SK-MEL-5 (cell line): ENCODE data around the gene MOV10L1. TPM values are rescaled to one million over a fixed set of nuclear protein-coding genes. Genes with fewer than 3 reads are reported as not detected.

Experiments
- DNase-seq: peaks from one replicate; pipeline ENCODE4 v3.0.0-alpha.2; 2016; ENCODE audit warnings: low read depth, low spot score
- in situ Hi-C: cut with HindIII; loops from 2 replicates; pipeline ENCODE4 v1.10.0; 2016; ENCODE audit warnings: low sequenced_read_pairs, high pct_unique_total_duplicates, low pct_unique_long_range_greater_than_20kb
- total RNA-seq: library from RNA; depleted of rRNA; stranded (reverse); fragments of >200 nt; shearing (Covaris generic); gene quantifications from 2 replicates; pipeline ENCODE4 v1.2.3, GENCODE V29; 2014; rRNA removed

MOV10L1 gene
- total RNA-seq, 1 experiment from 2014 or later, result 0.08 TPM

GRCh38 chr22:50211147-50211546 is 121.3 kb downstream of the MOV10L1 start:
- in situ Hi-C loops, result no loop called here
- no peak for DNase-seq

Other genes with a start within 250 kb of the MOV10L1 start
- gene ZBED4, start 236.2 kb upstream of the MOV10L1 start, total RNA-seq, result 18.9 and 23.4 TPM in 2 replicates
- 19.7 and 22.8 TPM in 2 replicates for gene ALG12, start 171.6 kb upstream of the MOV10L1 start, total RNA-seq
- gene CRELD2, start 171.4 kb upstream of the MOV10L1 start, total RNA-seq, result 145 and 162 TPM in 2 replicates
- gene PIM3, start 129.2 kb upstream of the MOV10L1 start, total RNA-seq, result 108 and 120 TPM in 2 replicates
- not detected in 2 replicates for gene IL17REL, start 77.2 kb upstream of the MOV10L1 start, total RNA-seq
- gene TTLL8, start 31.7 kb upstream of the MOV10L1 start, total RNA-seq, result not detected in 2 replicates
- not detected in 2 replicates for gene MLC1, start 4.6 kb upstream of the MOV10L1 start, total RNA-seq
- gene PANX2, start 80.7 kb downstream of the MOV10L1 start, total RNA-seq, result 0.98 and 1.7 TPM in 2 replicates
- gene TRABD, start 95.9 kb downstream of the MOV10L1 start, total RNA-seq, result 29.6 and 30.2 TPM in 2 replicates
- gene SELENOO, start 111.0 kb downstream of the MOV10L1 start, total RNA-seq, result 43.2 and 43.8 TPM in 2 replicates
- gene TUBGCP6, start 155.0 kb downstream of the MOV10L1 start, total RNA-seq, result 14.5 and 15.0 TPM in 2 replicates
- 7.2 and 10.2 TPM in 2 replicates for gene HDAC10, start 161.3 kb downstream of the MOV10L1 start, total RNA-seq
- 10.9 and 14.1 TPM in 2 replicates for gene MAPK12, start 171.7 kb downstream of the MOV10L1 start, total RNA-seq
- gene MAPK11, start 180.4 kb downstream of the MOV10L1 start, total RNA-seq, result 6.1 and 6.7 TPM in 2 replicates
- 31.2 and 40.5 TPM in 2 replicates for gene PLXNB2, start 217.6 kb downstream of the MOV10L1 start, total RNA-seq
- 0.59 and 0.66 TPM in 2 replicates for gene DENND6B, start 237.0 kb downstream of the MOV10L1 start, total RNA-seq